GM18517 (cell line): ENCODE results near the gene P3R3URF.
"Not testable (repeated sequence)": the region's sequence is repeated elsewhere in the genome, so short reads cannot be mapped to it uniquely, and the experiment has no call there.

Source experiments
- ATAC-seq: cut with Tn5 transposase; IDR thresholded peaks from one replicate; pipeline ENCODE4 v1.9.1; 2021; ENCODE audit warnings: mild to moderate bottlenecking, moderate library complexity; ENCODE audit not compliant: unreplicated experiment

P3R3URF gene

DNA sequence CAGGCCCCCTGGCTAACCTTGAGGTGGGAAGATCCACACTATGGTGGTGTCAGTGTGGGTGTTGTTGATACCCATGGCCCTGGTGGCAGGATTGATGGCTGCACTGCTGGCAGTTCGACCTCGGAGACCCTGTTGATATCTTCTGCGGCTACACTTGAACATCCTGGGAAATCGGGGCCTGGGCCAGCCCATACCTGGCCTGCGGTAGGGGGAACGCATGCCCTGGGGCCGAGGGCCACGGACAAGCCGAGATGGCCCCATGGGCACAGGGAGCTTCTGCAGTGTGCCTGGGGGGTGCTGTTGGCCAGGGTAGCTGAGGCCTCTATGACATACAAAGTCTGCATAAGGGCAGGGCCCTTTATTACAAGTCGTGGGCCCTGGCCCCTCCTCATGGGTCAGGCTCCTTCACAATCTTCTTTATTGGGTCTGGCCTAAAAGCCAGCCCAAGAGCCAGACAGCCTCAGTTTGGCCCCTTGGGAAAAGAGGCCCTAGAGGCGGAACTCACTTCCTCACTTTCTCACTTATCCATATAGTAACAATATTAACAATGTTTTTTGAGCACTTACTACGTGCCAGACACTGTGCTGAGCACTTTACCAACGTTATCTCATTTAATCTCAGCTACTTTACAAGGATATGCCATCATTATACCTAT lies at the start of gene P3R3URF:
Gene P3R3URF (minus strand): TSS at position 278 of the 655 bp plus-strand sequence. CDS start 17 bp downstream, at position 261.
- no peak for ATAC-seq

DNA sequence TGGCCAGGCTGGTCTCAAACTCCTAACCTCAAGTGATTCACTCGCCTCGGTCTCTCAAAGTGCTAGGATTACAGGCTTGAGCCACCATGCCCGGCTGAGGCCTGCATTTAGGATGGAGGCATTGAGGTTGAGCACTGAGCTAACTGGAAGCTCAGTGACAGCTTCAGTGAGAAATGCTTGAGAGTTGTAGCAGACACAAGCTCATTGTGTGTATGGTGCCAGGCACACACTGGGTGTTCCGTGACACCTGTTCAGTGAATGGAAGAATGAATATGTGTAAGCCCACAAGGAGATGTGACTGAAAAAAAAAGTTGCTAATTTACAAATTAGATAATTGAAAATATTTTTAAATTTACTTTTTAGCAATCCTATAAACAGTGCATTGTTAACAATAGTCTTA lies 48.7 kb upstream of the P3R3URF start:
- no peak for ATAC-seq

DNA sequence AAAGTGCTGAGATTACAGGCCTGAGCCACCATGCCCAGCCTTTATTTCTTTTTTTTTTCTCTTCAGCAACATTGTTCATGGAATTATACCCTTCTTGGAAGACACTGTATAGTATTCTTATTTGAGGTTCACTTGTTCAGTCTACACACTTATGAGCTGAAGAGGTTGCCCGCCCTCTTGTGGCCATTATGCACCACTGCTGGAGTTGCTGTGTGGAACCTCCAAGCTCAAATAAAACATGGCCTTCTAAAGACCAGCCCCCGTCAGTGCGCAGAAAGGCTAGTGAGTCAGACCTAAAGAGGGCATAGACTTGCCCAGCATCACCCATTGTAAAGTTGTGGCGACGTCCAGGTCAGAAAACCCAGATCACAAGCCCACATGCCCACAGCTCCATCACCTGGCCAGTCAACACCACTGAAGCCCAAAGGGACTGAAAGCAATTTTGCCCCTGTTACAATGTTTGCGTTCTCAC lies 47.2 kb upstream of the P3R3URF start:
- ATAC-seq, result no peak

DNA sequence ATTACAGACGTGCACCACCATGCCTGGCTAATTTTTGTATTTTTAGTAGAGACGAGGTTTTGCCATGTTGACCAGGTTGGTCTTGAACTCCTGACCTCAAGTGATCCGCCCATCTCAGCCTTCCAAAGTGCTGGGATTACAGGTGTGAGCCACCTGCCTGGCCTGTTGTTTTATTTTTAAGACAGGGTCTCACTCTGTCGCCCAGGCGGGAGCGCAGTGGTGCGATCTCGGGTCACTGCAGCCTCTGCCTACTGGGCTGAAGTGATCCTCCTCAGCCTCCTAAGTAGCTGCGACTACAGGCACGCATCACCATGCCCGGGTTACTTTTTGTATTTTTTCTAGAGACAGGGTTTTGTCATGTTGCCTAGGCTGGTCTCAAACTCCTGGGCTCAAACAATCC lies 46.8 kb upstream of the P3R3URF start:
- not testable (repeated sequence) for ATAC-seq

DNA sequence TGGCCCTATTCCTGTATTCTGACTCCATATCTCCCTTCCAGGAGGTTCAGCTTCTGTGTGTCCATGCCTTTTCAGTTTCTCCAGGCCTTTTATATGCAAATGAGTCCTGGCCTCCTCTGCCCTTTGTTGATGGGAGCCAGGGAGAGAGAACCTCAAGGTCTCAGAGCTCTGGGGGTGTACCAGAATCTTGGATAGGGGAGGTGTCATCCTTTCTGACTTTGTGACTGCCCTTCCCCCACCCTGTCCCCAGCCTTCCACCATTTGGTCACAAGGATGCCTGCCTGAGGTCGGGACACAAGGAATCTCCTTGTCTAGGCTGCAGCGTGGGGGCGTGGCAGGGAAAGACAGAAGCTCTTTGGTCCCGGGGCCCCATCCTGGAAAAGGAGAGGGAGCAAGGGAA lies 45.5 kb upstream of the P3R3URF start:
- ATAC-seq, result no peak

DNA sequence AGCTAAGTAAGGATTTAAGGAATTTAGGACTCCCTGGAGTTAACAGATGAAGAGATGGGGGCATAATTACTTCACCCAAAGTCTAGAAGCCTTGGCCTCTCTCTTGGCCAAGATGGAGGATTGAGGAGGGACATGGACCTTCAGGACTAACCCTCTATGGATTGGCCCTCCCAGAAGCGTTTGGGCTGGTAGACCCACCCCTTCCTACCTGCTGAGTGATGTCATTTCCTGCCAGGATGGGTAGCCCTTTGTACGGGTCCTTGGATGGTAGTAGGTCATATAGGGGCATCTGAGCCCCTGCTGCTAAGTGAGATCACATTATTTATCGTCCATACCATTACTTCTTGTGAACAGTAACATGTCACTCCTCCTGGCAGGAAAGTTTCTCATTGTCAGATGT lies 44.5 kb upstream of the P3R3URF start:
- ATAC-seq, result no peak

DNA sequence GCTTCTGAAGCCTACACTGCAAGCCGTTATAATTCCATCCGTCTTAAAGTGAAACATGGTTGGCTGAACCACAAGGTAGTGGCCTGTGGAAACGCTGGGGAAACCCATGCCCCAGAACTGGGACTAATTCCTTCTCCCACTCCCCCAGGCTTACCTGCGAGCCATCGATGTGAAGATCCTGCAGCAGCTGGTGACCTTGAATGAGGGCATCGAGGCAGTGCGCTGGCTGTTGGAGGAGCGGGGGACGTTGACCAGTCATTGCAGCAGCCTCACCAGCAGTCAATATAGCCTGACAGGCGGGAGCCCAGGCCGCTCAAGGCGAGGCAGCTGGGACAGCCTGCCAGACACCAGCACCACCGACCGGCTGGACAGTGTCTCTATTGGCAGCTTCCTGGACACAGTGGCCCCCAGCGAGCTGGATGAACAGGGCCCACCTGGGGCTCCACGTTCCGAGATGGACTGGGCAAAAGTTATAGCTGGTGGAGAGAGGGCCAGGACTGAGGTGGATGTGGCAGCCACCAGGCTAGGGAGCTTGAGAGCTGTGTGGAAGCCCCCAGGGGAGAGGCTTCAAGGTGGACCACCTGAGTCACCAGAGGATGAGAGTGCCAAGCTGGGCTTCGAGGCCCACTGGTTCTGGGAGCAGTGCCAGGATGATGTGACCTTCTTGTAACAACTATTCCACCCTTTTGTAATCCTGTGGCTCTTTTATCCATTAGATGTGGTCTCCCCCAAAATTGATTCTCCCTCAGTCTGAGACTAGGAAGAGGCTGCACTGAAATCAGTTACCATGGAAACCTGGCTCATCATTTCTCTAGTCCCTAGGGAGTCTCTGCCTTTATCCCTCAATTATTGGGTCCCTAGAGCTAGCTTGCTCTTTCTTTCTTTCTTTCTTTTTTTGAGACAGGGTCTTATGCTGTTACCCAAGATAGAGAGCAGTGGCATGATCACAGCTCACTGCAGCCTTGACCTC lies 43.5 kb upstream of the P3R3URF start:
- no peak for ATAC-seq

DNA sequence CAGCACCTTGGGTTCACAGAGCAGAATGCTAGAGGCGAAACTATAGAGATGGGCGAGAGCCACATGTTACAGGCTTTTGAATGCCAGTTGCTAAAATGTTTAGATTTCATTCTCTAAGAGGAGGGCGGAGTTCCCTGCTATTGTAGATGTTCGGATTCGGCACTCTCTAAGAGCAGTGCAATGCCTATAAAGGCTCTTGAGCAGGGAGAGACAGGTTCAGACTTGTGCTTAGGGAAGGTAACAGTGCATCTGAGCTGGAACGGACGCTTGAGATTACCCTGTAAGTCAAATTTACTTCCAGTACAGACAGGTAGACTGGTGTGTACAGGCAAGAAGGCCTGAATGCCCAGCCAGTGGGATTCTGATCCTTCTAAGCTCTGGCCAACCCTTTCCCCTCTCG lies 42.2 kb upstream of the P3R3URF start:
- ATAC-seq, result no peak

DNA sequence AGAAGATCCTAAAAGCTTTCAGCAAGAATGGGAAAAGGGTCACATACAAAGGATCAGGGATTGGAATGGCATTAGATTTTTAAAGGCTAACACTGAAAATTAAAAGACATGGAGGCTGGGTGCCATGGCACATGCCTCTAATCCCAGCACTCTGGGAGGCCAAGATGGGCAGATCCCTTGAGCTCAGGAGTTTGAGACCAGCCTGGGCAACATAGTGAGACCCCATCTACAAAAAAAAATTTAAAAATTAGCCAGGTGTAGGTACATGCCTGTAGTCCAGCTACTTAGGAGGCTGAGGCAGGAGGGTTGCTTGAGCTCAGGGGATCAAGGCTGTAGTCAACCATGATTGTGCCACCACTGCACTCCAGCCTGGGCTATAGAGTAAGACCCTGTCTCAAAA lies 39.2 kb upstream of the P3R3URF start:
- ATAC-seq, result no peak

DNA sequence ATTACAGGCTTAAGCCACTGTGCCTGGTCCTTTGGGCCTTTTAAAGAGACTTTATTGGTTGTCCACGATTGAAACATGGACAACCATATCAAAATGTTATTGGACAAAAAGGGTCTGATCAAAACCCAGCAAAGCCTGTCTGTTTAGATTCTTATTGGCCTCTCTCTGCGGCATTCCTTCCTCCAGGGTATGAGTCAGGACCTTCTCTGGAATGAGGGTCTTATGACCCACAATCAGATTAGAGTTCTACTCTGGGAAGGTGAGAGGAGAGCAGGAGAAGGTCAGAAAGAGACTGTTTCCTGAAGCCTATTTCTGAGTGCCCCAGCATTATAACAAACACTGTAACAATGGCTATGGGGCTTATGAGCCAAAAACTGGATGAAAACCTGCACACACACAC lies 34.8 kb upstream of the P3R3URF start:
- ATAC-seq, result no peak

DNA sequence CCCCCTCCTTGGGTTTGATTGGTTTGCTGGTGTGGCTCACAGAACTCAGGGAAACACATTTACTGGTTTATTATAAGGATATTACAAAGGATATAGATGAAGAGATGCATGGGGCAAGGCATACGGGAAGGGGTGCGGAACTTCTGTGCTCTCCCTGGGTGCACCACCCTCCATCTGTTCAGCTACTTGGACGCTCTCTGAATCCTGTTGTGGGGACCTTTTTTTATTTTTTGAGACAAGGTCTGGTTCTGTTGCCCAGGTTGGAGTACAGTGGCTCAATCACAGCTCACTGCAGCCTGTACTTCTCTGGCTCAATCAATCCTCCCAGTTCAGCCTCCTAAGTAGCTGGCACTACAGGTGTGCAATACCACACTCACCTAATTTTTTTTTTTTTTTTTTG lies 34.3 kb upstream of the P3R3URF start:
- no peak for ATAC-seq

DNA sequence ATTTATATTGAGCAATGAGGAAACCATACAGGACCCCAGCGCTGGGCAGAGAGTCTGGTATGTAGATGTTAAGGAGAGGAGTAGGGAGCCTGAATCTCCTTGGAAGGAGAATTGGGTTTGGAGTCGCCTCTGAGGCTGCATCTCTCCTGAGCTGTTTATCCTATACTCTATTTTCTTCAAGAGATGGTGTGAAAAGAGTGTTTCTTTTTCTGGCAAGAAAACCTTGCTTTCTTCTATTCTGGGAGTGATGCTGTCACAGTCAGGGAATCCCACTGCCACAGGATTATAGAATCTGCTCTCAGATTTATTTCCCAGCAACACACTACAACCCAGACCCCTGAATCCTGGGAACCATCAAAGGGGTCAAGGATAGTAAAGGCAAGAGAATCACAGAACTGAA lies 30.1 kb upstream of the P3R3URF start:
- ATAC-seq, result no peak

DNA sequence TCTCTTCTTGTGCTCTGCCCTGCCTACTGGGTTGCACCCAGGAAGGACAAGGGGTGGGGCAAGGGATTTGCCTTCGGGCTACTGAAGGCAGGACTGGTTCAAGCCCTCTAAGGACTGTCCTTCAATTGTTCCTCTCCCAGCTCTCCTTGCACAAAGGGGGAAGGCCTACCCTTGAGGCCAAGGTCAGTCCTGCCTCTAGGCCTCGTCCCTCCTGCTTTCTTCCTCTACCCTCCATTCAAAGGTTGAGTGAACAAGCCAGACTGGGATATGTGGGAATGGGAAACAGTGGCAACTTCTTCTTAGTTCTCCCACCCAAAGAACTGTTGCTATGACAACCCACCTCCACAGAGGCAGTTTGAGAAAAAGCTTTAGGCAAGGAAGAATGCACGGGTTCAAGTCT lies 29.5 kb upstream of the P3R3URF start:
- no peak for ATAC-seq

DNA sequence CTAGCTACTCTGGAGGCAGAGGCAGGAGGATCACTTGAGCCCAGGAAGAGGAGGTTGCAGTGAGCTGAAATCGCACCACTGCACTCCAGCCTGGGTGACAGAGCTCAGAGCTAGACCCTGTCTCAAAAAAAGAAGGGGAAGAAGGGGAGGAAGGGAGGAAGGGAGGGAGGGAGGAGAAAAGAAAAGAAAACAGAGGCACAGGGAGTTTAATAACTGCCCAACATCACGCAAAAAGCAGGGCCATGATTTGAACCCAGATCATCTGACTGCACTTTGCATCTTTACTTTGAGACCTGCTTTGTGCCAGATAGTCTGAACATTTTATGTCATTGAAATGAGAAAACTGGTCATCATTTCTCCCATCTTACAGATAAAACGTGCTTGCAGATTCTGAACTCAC lies 28.9 kb upstream of the P3R3URF start:
- no peak for ATAC-seq

DNA sequence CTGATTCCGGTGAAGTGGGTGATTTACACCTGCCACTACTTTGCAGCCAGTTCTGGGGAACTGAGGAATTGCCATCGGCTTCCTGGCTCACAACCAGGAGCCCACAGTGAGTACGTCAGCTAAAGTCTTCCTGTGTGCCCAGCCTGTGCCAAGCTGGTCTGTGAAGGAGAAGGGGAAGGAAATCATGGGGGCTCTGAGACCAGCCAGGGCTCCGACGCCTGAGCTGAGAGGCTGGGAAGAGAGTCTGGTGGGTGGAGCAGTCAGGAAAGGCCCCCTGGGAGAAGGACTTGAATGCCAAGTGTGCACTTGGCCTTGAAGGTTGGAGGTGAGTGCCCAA lies 28.1 kb upstream of the P3R3URF start:
- no peak for ATAC-seq

DNA sequence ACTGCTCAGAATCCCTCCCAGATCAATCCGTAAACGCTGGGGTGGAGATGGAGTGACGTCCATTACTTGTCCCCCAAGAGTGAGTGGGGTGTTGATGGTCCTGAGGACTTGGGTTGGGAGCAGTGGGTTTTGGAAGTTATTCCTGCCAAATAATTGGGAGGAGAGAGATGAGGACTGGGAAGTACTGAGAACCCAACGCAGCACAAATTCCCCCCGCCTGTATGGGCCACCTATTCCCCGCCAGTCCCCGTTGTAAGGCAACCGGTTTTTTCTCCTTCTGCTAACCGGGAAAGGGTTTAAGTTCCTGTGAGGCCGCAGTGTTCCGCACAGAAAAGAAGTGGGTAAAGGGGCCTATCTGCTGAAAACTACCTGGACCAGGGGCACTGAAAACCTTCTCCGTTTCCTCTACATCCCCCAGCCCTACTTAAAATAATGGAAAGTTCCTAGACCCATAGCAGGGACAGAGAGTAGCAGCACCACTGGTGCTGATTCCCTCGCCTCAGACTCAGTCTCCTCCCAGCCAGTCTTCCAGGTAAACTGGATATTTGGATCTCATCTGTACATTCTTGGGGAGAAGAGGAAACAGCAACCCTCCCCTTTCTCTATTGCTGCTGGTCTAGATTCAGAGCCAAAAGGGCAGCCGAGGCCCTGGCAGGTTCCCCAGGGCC lies 27.6 kb upstream of the P3R3URF start:
- ATAC-seq, result no peak

DNA sequence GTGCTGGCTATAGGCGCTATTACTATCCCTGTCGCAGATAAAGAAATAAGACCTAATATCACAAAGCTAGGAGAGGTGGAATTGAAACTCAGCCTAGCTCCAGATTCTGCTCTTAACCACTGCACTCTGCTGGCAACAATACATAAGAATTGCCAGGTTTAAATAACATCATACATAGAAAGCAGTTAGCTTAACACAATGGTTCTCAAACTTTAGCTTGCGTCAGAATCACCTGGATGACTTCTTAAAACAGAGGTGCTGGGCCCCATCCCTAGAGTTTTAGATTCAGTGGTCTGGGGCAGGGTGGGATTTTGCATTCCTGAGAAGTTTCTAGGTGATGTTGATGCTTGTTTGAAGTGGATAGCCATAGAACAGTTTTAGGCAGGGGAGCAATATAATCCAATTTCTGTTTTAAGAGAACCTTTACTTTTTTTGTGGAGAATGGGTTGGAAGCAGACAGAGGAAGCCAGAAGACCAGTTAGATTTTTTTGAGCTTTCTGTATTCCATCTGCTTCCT lies 23.0 kb upstream of the P3R3URF start:
- no peak for ATAC-seq

DNA sequence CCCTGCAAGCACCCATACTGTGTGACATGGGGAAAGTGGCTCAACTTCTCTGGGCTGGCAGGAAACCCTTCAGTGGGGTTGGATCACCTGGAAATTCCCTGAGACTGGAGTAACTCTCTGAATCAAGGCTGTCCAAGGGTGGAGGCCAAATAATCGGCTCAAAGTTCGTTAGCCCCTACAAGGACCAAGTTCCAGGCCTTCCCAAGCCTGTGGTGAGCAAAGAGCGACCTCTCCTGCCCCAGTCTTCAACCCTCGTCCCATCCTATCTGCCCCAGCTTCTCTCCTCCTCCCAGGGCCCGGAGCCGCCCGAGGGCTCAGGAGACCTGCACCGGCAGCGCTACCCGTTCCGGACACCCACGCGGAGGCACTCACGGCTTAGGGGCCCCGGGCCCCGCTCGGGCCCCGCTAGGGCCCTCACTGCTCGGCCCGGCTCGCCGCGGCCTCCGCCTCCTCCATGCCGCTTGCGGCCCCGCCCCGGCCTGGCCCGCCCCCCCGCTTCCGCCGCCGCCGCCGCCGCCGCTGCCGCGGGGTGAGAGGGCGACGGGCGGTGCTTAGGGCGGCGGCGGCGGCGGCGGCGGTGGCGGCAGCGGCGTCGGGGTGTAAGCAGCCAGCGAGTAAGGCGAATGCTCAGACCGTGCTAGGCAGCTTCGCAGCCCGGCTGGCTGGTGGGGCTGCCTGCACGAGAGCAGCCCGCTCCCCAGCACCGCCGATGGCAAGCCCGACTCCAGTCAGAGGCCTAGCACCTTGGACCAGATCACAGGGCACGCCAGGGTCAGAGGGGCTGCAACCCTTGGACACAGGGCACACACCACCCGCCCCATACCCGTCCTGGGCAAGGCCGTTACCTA lies 21.9 kb upstream of the P3R3URF start, which contains the start of gene POMGNT1:
Gene POMGNT1 (minus strand): TSS at position 471 of the 848 bp plus-strand sequence. CDS start 613 bp downstream, outside the sequence.
- peak; percentile 82 for ATAC-seq

DNA sequence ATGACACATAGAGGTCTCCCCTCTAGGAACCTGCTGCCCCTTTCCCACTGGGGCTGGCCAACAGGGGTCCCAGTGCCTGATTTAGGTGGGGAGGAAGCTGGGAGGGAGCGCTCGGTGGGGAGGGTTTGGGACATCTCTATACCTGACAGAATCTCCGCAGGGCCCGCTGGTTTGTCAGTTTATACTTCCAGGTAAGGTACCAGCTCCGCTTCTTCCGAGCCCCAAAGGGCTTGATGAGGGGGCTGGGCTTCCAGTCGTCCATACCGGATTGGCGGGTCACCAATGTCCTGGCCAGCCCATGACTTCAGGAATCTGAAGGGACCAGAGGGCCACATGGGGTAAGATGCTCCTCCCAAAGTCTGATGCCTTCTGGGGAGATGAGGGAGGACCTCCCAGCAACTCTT lies 21.3 kb upstream of the P3R3URF start:
- ATAC-seq, result no peak

DNA sequence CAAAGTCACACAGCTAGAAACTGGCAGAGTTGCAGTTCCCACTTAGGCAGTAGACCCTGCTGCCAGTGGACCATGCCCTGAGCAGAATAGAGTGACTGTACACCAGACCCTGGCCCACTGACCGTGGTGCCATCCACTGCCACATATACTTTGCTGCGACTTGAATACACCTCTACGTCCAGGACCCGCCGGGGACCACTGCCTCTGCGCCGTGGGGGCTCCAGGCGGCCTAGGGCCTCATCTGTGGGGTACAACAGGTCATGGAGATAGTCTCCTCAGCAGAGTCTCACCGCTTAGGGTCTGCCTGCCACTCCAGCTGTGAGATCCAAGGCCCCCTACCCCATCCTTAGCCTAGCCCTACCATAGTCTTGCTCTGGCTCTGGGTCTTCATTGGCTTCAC lies 20.3 kb upstream of the P3R3URF start:
- ATAC-seq, result no peak
